H9 (cell line): ENCODE measurements around the gene ASPRV1. TPM values are rescaled to one million over a fixed set of nuclear protein-coding genes. Genes with fewer than 3 reads are reported as not detected.
A peak's percentile ranks its signal among the peaks of the same experiment; 100 is the strongest.

ENCODE experiments used
- DNase-seq: peaks from one replicate; pipeline ENCODE4 v3.0.0-alpha.2; 2017
- H2AFZ ChIP-seq: one replicate; pipeline ENCODE4 v1.6.1; 2013; ENCODE audit warnings: mild to moderate bottlenecking, low read length, control low read depth, moderate library complexity
- H2AK5ac ChIP-seq: 2 replicates; pipeline ENCODE4 v1.6.1; 2013; ENCODE audit warnings: low read length, control low read depth, mixed read lengths; ENCODE audit not compliant: insufficient read length
- H2BK120ac ChIP-seq: one replicate; pipeline ENCODE4 v1.6.1; 2013; ENCODE audit warnings: low read depth, mild to moderate bottlenecking, low read length, control low read depth, inconsistent platforms; ENCODE audit not compliant: poor library complexity, severe bottlenecking
- H2BK12ac ChIP-seq: 2 replicates; pipeline ENCODE4 v1.6.1; 2013; ENCODE audit warnings: low read length, control low read depth, mixed read lengths, low read depth; ENCODE audit not compliant: insufficient read length
- H2BK15ac ChIP-seq: 2 replicates; pipeline ENCODE4 v1.6.1; 2013; ENCODE audit warnings: low read depth, low read length, control low read depth
- H2BK20ac ChIP-seq: one replicate; pipeline ENCODE4 v1.6.1; 2013; ENCODE audit warnings: low read depth, mild to moderate bottlenecking, low read length, control low read depth, inconsistent platforms; ENCODE audit not compliant: poor library complexity, severe bottlenecking
- H2BK5ac ChIP-seq: 2 replicates; pipeline ENCODE4 v1.6.1; 2013; ENCODE audit warnings: low read length, control low read depth, mixed read lengths; ENCODE audit not compliant: insufficient read length
- H3K14ac ChIP-seq: 2 replicates; pipeline ENCODE4 v1.6.1; 2013; ENCODE audit warnings: low read length, control low read depth; ENCODE audit not compliant: insufficient read depth
- H3K18ac ChIP-seq: 2 replicates; pipeline ENCODE4 v1.6.1; 2013; ENCODE audit warnings: low read depth, mild to moderate bottlenecking, mixed read lengths, low read length, control low read depth; ENCODE audit not compliant: insufficient read length
- H3K23ac ChIP-seq: 2 replicates; pipeline ENCODE4 v1.6.1; 2013; ENCODE audit warnings: low read length, control low read depth, mixed read lengths, low read depth; ENCODE audit not compliant: insufficient read length
- H3K23me2 ChIP-seq: 2 replicates; pipeline ENCODE4 v1.6.1; 2013; ENCODE audit warnings: low read depth, mild to moderate bottlenecking, mixed read lengths, low read length, control low read depth; ENCODE audit not compliant: insufficient read length, poor library complexity, severe bottlenecking
- H3K27ac ChIP-seq: 2 replicates; pipeline ENCODE4 v1.5.1; 2013; ENCODE audit warnings: low read length, control low read depth, mixed read lengths, low read depth; ENCODE audit not compliant: insufficient read length
- H3K27me3 ChIP-seq: 2 replicates; pipeline ENCODE4 v1.6.1; 2013; ENCODE audit warnings: low read length, control low read depth, inconsistent platforms; ENCODE audit not compliant: insufficient read depth
- H3K4ac ChIP-seq: 2 replicates; pipeline ENCODE4 v1.6.1; 2013; ENCODE audit warnings: low read depth, mild to moderate bottlenecking, control low read depth, inconsistent platforms, low read length, moderate library complexity
- H3K4me1 ChIP-seq: 2 replicates; pipeline ENCODE4 v1.6.1; 2013; ENCODE audit warnings: low read length, control low read depth, inconsistent platforms; ENCODE audit not compliant: insufficient read depth
- H3K4me2 ChIP-seq: 2 replicates; pipeline ENCODE4 v1.6.1; 2013; ENCODE audit warnings: low read length, control low read depth, mixed read lengths; ENCODE audit not compliant: insufficient read length, insufficient read depth
- H3K56ac ChIP-seq: 2 replicates; pipeline ENCODE4 v1.6.1; 2013; ENCODE audit warnings: low read depth, mild to moderate bottlenecking, mixed read lengths, low read length, control low read depth; ENCODE audit not compliant: insufficient read length
- H3K79me1 ChIP-seq: 2 replicates; pipeline ENCODE4 v1.6.1; 2013; ENCODE audit warnings: low read depth, mild to moderate bottlenecking, moderate library complexity, low read length, control low read depth, inconsistent platforms; ENCODE audit not compliant: insufficient read depth, poor library complexity, severe bottlenecking
- H3K79me2 ChIP-seq: 2 replicates; pipeline ENCODE4 v1.6.1; 2013; ENCODE audit warnings: low read length, control low read depth, inconsistent platforms; ENCODE audit not compliant: insufficient read depth
- H3K9ac ChIP-seq: 2 replicates; pipeline ENCODE4 v1.6.1; 2013; ENCODE audit warnings: low read length, control low read depth, mixed read lengths; ENCODE audit not compliant: insufficient read length; ENCODE audit errors: extremely low read depth
- H3K9me3 ChIP-seq: one replicate; pipeline ENCODE4 v1.6.1; 2013; ENCODE audit warnings: low read depth, low read length, inconsistent platforms; ENCODE audit not compliant: control insufficient read depth
- H3T11ph ChIP-seq: one replicate; pipeline ENCODE4 v1.6.1; 2013; ENCODE audit warnings: mild to moderate bottlenecking, low read length, control low read depth, inconsistent platforms
- H4K20me1 ChIP-seq: one replicate; pipeline ENCODE4 v1.6.1; 2013; ENCODE audit not compliant: control insufficient read depth, insufficient read length, insufficient read depth
- H4K5ac ChIP-seq: 2 replicates; pipeline ENCODE4 v1.6.1; 2013; ENCODE audit warnings: low read depth, mild to moderate bottlenecking, mixed read lengths, low read length, control low read depth; ENCODE audit not compliant: insufficient read length
- H4K8ac ChIP-seq: replicated peaks from 2 replicates; pipeline ENCODE4 v1.6.1; 2013; ENCODE audit warnings: low read length, control low read depth, mixed read lengths, low read depth; ENCODE audit not compliant: insufficient read length
- H4K91ac ChIP-seq: 2 replicates; pipeline ENCODE4 v1.6.1; 2013; ENCODE audit warnings: low read depth, mild to moderate bottlenecking, moderate library complexity, mixed read lengths, low read length, control low read depth; ENCODE audit not compliant: insufficient read length
- H3K27ac Mint-ChIP-seq, 3 experiments: 2 replicates in 2 of 3; 3 replicates in 1 of 3; pipeline ENCODE4 v1.8.0; 2020 to 2021; ENCODE audit warnings: mixed read lengths in 3 of 3, mild to moderate bottlenecking in 1 of 3, moderate library complexity in 1 of 3
- H3K27me3 Mint-ChIP-seq: 2 replicates; pipeline ENCODE4 v1.8.0; 2021; ENCODE audit warnings: low read depth, mild to moderate bottlenecking, moderate library complexity, mixed read lengths
- H3K36me3 Mint-ChIP-seq, 3 experiments: 2 replicates in 2 of 3; 3 replicates in 1 of 3; pipeline ENCODE4 v1.8.0; 2020 to 2021; ENCODE audit warnings: low read depth in 3 of 3, mixed read lengths in 3 of 3; ENCODE audit not compliant: insufficient read depth in 1 of 3
- H3K4me1 Mint-ChIP-seq, 2 experiments: 2 replicates each; pipeline ENCODE4 v1.8.0; 2020; ENCODE audit warnings: mixed read lengths in 2 of 2
- H3K4me3 Mint-ChIP-seq, 2 experiments: 2 replicates in 1 of 2; 3 replicates in 1 of 2; pipeline ENCODE4 v1.8.0; 2020 to 2021; ENCODE audit warnings: mild to moderate bottlenecking in 2 of 2, mixed read lengths in 2 of 2, moderate library complexity in 1 of 2
- H3K9me3 Mint-ChIP-seq, 2 experiments: 2 replicates in 1 of 2; 3 replicates in 1 of 2; pipeline ENCODE4 v1.8.0; 2020; ENCODE audit warnings: mild to moderate bottlenecking in 2 of 2, mixed read lengths in 2 of 2, moderate library complexity in 1 of 2
- total RNA-seq: library from RNA; stranded (reverse); gene quantifications from 2 replicates; pipeline ENCODE4 v1.2.1, GENCODE V29; 2021
- TF ChIP-seq, protein P1 (sequence below): fragments of 200-600 bp; sonication (generic); conservative IDR thresholded peaks from 3 replicates; pipeline ENCODE4 v1.8.0; 2021; ENCODE audit warnings: antibody characterized with exemption, mild to moderate bottlenecking

The ASPRV1 gene
- total RNA-seq, 1 experiment from 2014 or later, result 0.57 TPM

DNA sequence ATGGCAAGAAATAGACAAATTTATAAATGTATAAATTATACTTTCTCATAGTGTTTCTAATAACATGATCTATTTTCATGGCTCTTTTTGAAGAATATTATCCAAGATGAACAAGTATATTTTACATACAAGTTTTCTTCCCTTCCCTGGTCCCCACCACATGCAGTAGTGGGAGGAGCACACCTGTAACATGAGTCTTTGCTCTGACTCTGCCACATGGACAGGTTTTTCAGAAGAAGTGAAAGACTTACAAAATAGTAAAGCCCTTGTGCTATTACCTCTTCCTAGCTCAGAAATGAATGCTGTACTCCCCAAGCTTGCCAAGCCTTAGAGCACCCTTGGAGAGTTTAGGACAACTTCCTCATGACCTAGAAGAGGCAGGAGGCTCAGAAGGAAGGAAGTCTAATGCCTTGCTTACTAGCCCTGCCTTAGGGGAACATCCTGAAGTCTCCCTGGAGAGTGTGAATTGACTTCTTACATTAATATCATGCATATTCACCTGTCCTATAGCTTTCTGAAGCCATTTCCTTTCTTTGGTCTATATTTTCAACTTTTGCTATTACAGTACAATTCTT, 28.1 kb downstream of the ASPRV1 start:
- Histone ChIP-seq H3K18ac (no peak overlapping the region), H3K23ac (no peak overlapping the region), H3K27ac (no peak overlapping the region), H2BK15ac (no peak overlapping the region), H2BK20ac (no peak overlapping the region), H3K9me3 (no peaks in the 10 kb centered on the region), H2BK5ac (no peak overlapping the region), H2AFZ (no peak overlapping the region), H2AK5ac (no peak overlapping the region), H4K8ac (no peak overlapping the region), H4K5ac (no peak overlapping the region), H2BK12ac (no peak overlapping the region), H2BK120ac (no peak overlapping the region), H3K27me3 (no peaks in the 10 kb centered on the region), H3K23me2 (no peaks in the 10 kb centered on the region), H3T11ph (no peak overlapping the region), H4K91ac (no peak overlapping the region), H3K4me1 (no peaks in the 10 kb centered on the region), H3K14ac (no peak overlapping the region), H3K9ac (no peak overlapping the region), H3K4ac (no peak overlapping the region), H3K79me1 (no peaks in the 10 kb centered on the region), H3K79me2 (no peaks in the 10 kb centered on the region), H3K4me2 (no peak overlapping the region), H3K56ac (no peak overlapping the region), H4K20me1 (no peaks in the 10 kb centered on the region)
- H3K27me3 Mint-ChIP-seq, result no peaks in the 10 kb centered on the region
- H3K9me3 Mint-ChIP-seq, result no peaks in the 10 kb centered on the region
- no peak overlapping the region for H3K4me3 Mint-ChIP-seq
- TF ChIP-seq, protein P1, sequence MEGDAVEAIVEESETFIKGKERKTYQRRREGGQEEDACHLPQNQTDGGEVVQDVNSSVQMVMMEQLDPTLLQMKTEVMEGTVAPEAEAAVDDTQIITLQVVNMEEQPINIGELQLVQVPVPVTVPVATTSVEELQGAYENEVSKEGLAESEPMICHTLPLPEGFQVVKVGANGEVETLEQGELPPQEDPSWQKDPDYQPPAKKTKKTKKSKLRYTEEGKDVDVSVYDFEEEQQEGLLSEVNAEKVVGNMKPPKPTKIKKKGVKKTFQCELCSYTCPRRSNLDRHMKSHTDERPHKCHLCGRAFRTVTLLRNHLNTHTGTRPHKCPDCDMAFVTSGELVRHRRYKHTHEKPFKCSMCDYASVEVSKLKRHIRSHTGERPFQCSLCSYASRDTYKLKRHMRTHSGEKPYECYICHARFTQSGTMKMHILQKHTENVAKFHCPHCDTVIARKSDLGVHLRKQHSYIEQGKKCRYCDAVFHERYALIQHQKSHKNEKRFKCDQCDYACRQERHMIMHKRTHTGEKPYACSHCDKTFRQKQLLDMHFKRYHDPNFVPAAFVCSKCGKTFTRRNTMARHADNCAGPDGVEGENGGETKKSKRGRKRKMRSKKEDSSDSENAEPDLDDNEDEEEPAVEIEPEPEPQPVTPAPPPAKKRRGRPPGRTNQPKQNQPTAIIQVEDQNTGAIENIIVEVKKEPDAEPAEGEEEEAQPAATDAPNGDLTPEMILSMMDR, result no peak
- peaks cover 0 to 16% (median 4%) of the 10 kb centered on the region in 3 experiments; a peak in 4 of 7 replicates for H3K36me3 Mint-ChIP-seq
- DNase-seq, result no peak
- H3K27ac Mint-ChIP-seq, result peak overlapping the region in 1 of 3 experiments; percentile 42; a peak in 1 of 7 replicates
- peaks cover 13 to 19% of the 10 kb centered on the region in 2 experiments for H3K4me1 Mint-ChIP-seq
